Esophagus muscularis mucosa (tissue), 4 donors: ENCODE results near the gene SYNJ2BP. TPM values are rescaled to one million over a fixed set of nuclear protein-coding genes. Genes with fewer than 3 reads are reported as not detected.

ENCODE experiments used
- DNase-seq: peaks from one replicate; pipeline ENCODE4 v3.0.0-alpha.2; 2017; ENCODE audit errors: extremely low spot score
- H3K27ac ChIP-seq, 4 donors: fragments of 200-600 bp; sonication (generic); replicated peaks in 1 of 4; 1 replicate in 3 of 4; 2 replicates in 1 of 4; pipeline ENCODE4 v1.5.1; 2016 to 2019; ENCODE audit warnings: mild to moderate bottlenecking in 1 of 4
- H3K27me3 ChIP-seq, 4 donors: fragments of 200-600 bp; sonication (generic); one replicate each; pipeline versions ENCODE4 v1.5.1 to v1.6.0; 2016 to 2019
- H3K36me3 ChIP-seq, 4 donors: fragments of 200-600 bp; sonication (generic); one replicate each; pipeline ENCODE4 v1.5.1; 2016 to 2019
- H3K4me1 ChIP-seq, 4 donors: fragments of 200-600 bp; sonication (generic); one replicate each; pipeline ENCODE4 v1.5.1; 2016 to 2019
- H3K4me3 ChIP-seq, 4 donors: fragments of 200-600 bp; sonication (generic); 1 replicate in 2 of 4; 2 replicates in 2 of 4; pipeline ENCODE4 v1.5.1; 2016 to 2019; ENCODE audit warnings: mild to moderate bottlenecking in 4 of 4, moderate library complexity in 1 of 4
- H3K9me3 ChIP-seq, 4 donors: fragments of 200-600 bp; sonication (generic); 1 replicate in 3 of 4; 2 replicates in 1 of 4; pipeline ENCODE4 v1.5.1; 2016 to 2019
- CTCF ChIP-seq, 3 experiments: fragments of 200-600 bp in 2 of 3; fragments of 450-650 bp in 1 of 3; sonication (generic) in 2 of 3; IDR thresholded peaks; one replicate each; pipeline ENCODE4 v1.5.1; 2017 to 2019; ENCODE audit warnings: antibody characterized with exemption in 3 of 3, mild to moderate bottlenecking in 2 of 3, moderate library complexity in 1 of 3
- EP300 ChIP-seq: sonication (generic); formaldehyde crosslinking; IDR thresholded peaks from one replicate; pipeline ENCODE4 v1.6.1; 2017; ENCODE audit warnings: antibody characterized with exemption
- POLR2A ChIP-seq: fragments of 450-650 bp; IDR thresholded peaks from one replicate; pipeline ENCODE4 v1.6.1; 2017; ENCODE audit warnings: antibody characterized with exemption, moderate library complexity, mild to moderate bottlenecking, low read depth
- POLR2AphosphoS5 ChIP-seq, 2 donors: sonication (generic); formaldehyde crosslinking; IDR thresholded peaks; one replicate each; pipeline ENCODE4 v1.6.1; 2017; ENCODE audit warnings: antibody characterized with exemption in 2 of 2
- WGBS: methylation state at CpG from one replicate; pipeline ENCODE4 v1.1.5; 2018; 5-methylcytosine and 5-hydroxymethylcytosine counted together
- intact Hi-C: fragments of 100-400 bp; cut with DNase I; formaldehyde crosslinking; loops from one replicate; pipeline ENCODE4 v1.15.1; 2023
- total RNA-seq, 4 donors: library from RNA; depleted of rRNA; stranded (reverse); fragments of >200 nt; gene quantifications; one replicate each; pipeline versions ENCODE4 v1.1.0 to v1.2.1, GENCODE V29; 2016

SYNJ2BP gene
- total RNA-seq, 4 donors from 2014 or later: 30.2 to 47.3 (median 40.0) TPM

- H3K4me3 ChIP-seq: no peak overlapping the region
- TF ChIP-seq POLR2AphosphoS5 (IDR thresholded peaks at IDR 0.05) (no peak), EP300 (no peak), POLR2A (no peak)
These were observed 36.1 kb downstream of the SYNJ2BP start for GRCh38 chr14:70380824-70381223.

GRCh38 chr14:70378696-70379095, 38.2 kb downstream of the SYNJ2BP start:
- DNase-seq: no peak
- H3K4me1 ChIP-seq: no peaks in the 10 kb centered on the region
- no peaks in the 10 kb centered on the region for H3K9me3 ChIP-seq
- no peak for TF ChIP-seq POLR2A
- no peak for TF ChIP-seq EP300
- TF ChIP-seq POLR2AphosphoS5 (IDR thresholded peaks at IDR 0.05): no peak
- no peak for TF ChIP-seq CTCF (IDR thresholded peaks at IDR 0.05)
- H3K36me3 ChIP-seq: peaks cover 3 to 58% (median 34%) of the 10 kb centered on the region in 4 donors
- H3K27me3 ChIP-seq: no peaks in the 10 kb centered on the region
- 100% methylated on average over 1 of the region's 1 CpG for WGBS
- no peak overlapping the region for H3K4me3 ChIP-seq
- H3K27ac ChIP-seq: no peak overlapping the region
- intact Hi-C loops: no loop called here

More at GRCh38 chr14:70380824-70381223, 36.1 kb downstream of the SYNJ2BP start:
- Histone ChIP-seq H3K9me3 (no peaks in the 10 kb centered on the region), H3K27me3 (no peaks in the 10 kb centered on the region), H3K36me3 (peaks cover 0 to 44% (median 23%) of the 10 kb centered on the region in 4 donors), H3K27ac (no peak overlapping the region), H3K4me1 (no peaks in the 10 kb centered on the region)
- intact Hi-C loops: no loop called here
- no peak for DNase-seq

Other genes with a start within 250 kb of the SYNJ2BP start
- 1 to 10 TPM in 1 of 4 donors, under 1 TPM in 3; 0.19 to 1.7 (median 0.90) TPM for gene SLC8A3, start 228.1 kb downstream of the SYNJ2BP start, total RNA-seq
- 10 to 100 TPM in 3 of 4 donors, 1 to 10 TPM in 1; 9.2 to 19.3 (median 15.8) TPM for gene COX16, start 57.4 kb downstream of the SYNJ2BP start, total RNA-seq
- under 1 TPM in 2 of 4 donors, not detected in 2; 0.11 to 0.26 TPM for gene ADAM21, start 35.1 kb upstream of the SYNJ2BP start, total RNA-seq
- 1 to 10 TPM in 1 of 4 donors, under 1 TPM in 3; 0.33 to 2.5 (median 0.67) TPM for gene ADAM20, start 117.9 kb upstream of the SYNJ2BP start, total RNA-seq
- 10 to 100 TPM; 19.5 to 21.7 (median 20.5) TPM for gene MED6, start 183.6 kb upstream of the SYNJ2BP start, total RNA-seq
- 1 to 10 TPM in 3 of 4 donors, under 1 TPM in 1; 0.99 to 3.4 (median 1.9) TPM for gene TTC9, start 224.8 kb upstream of the SYNJ2BP start, total RNA-seq